GM10248 (cell line): ENCODE measurements around the gene NACAD.

Experiments
- CTCF ChIA-PET: fragments of 300-600 bp; sonication (Branson Sonifier 250); formaldehyde crosslinking; extraction: SDS; loops from one replicate; lab custom pipeline; 2021; ENCODE audit warnings: antibody characterized with exemption; lab: Yijun Ruan, JAX
- POLR2A ChIA-PET: fragments of 350-650 bp; sonication (Branson Sonifier 250); formaldehyde crosslinking; extraction: SDS; loops from one replicate; lab custom pipeline; 2020; ENCODE audit warnings: antibody characterized with exemption; lab: Yijun Ruan, JAX
- DNase-seq: peaks from one replicate; pipeline ENCODE4 v3.0.0; 2012; ENCODE audit errors: extremely low spot score
- CTCF ChIP-seq: IDR thresholded peaks from 2 replicates; pipeline ENCODE4 v1.5.1; 2012; ENCODE audit warnings: mild to moderate bottlenecking, low read depth; ENCODE audit errors: extremely low read depth, missing control alignments, control extremely low read depth

NACAD gene

GRCh38 chr7:45130910-45131309 lies 42.1 kb upstream of the NACAD start:
- no peak for DNase-seq
- ChIA-PET CTCF (interaction anchor here (0.9 to 2.4 kb wide), 3 partner anchors 15 to 274 kb away, joined by 3 to 8 read pairs (median 3); no protein-coding TSS in a partner anchor), POLR2A (no interaction called here)
- TF ChIP-seq CTCF: no peak

GRCh38 chr7:45129906-45130305 lies 41.1 kb upstream of the NACAD start:
- CTCF ChIA-PET: interaction anchor here (2.4 kb wide), 1 partner anchor 156 kb away, joined by 8 read pairs; no protein-coding TSS in a partner anchor
- POLR2A ChIA-PET: no interaction called here
- DNase-seq: no peak
- no peak for TF ChIP-seq CTCF

- ChIA-PET POLR2A (no interaction called here), CTCF (interaction anchor here (2.4 kb wide), 1 partner anchor 155 kb away, joined by 8 read pairs; no protein-coding TSS in a partner anchor)
- TF ChIP-seq CTCF: no peak
- no peak for DNase-seq
Measured at GRCh38 chr7:45129181-45129800, 40.5 kb upstream of the NACAD start.

GRCh38 chr7:45126920-45127319 lies 38.2 kb upstream of the NACAD start:
- DNase-seq: no peak
- no peak for TF ChIP-seq CTCF
- ChIA-PET POLR2A (no interaction called here), CTCF (interaction anchor here (1.1 to 5.4 kb wide), 3 partner anchors 9 to 10 kb away, joined by 3 to 37 read pairs (median 6); no protein-coding TSS in a partner anchor)

GRCh38 chr7:45126201-45126600 lies 37.4 kb upstream of the NACAD start:
- CTCF ChIA-PET: interaction anchor here (1.6 to 5.4 kb wide), 2 partner anchors 10 to 12 kb away, joined by 3 to 37 read pairs; no protein-coding TSS in a partner anchor
- DNase-seq: no peak
- POLR2A ChIA-PET: no interaction called here
- no peak for TF ChIP-seq CTCF

GRCh38 chr7:45125193-45125904 lies 36.6 kb upstream of the NACAD start:
- no peak for TF ChIP-seq CTCF
- ChIA-PET CTCF (interaction anchor here (1.6 to 5.4 kb wide), 2 partner anchors 11 kb away, joined by 3 to 37 read pairs; no protein-coding TSS in a partner anchor), POLR2A (no interaction called here)
- DNase-seq: no peak
